HEK293 (cell line): ENCODE results near the gene ARL15.
"Not testable (repeated sequence)": the region's sequence is repeated elsewhere in the genome, so short reads cannot be mapped to it uniquely, and the experiment has no call there.

Experiments
- CTCF ChIA-PET: fragments of 350-600 bp; formaldehyde crosslinking; extraction: SDS; loops from one replicate; lab custom pipeline; 2021; ENCODE audit warnings: antibody characterized with exemption; lab: Yijun Ruan, JAX
- POLR2A ChIA-PET: fragments of 300-600 bp; formaldehyde crosslinking; extraction: SDS; loops from one replicate; lab custom pipeline; 2020; ENCODE audit warnings: antibody characterized with exemption, inconsistent platforms; lab: Yijun Ruan, JAX
- H3K27ac ChIP-seq: fragments of 200-500 bp; sonication (Bioruptor generic); 2 replicates; pipeline ENCODE4 v1.5.1; 2014; ENCODE audit warnings: low read depth, low read length, control low read depth, inconsistent platforms; ENCODE audit errors: extremely low read depth
- H3K36me3 ChIP-seq, 2 experiments: fragments of 200-500 bp in 1 of 2; sonication (Bioruptor generic) in 1 of 2; 1 replicate in 1 of 2; 2 replicates in 1 of 2; pipeline ENCODE4 v1.5.1; 2014 to 2017; ENCODE audit warnings: inconsistent platforms in 2 of 2, low read length in 2 of 2; ENCODE audit not compliant: control insufficient read depth in 2 of 2, insufficient read depth in 1 of 2
- H3K4me1 ChIP-seq: fragments of 200-500 bp; sonication (Bioruptor generic); 2 replicates; pipeline ENCODE4 v1.5.1; 2014; ENCODE audit warnings: mild to moderate bottlenecking, low read length, inconsistent platforms; ENCODE audit not compliant: control insufficient read depth, insufficient read depth
- H3K4me3 ChIP-seq: 2 replicates; pipeline ENCODE4 v1.5.1; 2011; ENCODE audit warnings: low read depth, mild to moderate bottlenecking, control low read depth, low read length, moderate library complexity
- H3K9me3 ChIP-seq: fragments of 200-500 bp; sonication (Bioruptor generic); 2 replicates; pipeline ENCODE4 v1.5.1; 2014; ENCODE audit warnings: low read depth, low read length, inconsistent platforms; ENCODE audit not compliant: control insufficient read depth, insufficient read depth
- ATF2 ChIP-seq: fragments of 450-650 bp; formaldehyde crosslinking; IDR thresholded peaks from 2 replicates; pipeline ENCODE4 v1.5.1; 2016; ENCODE audit warnings: missing biosample characterization, missing genetic modification characterization, low read depth
- FEZF1 ChIP-seq: fragments of 450-650 bp; formaldehyde crosslinking; IDR thresholded peaks from 2 replicates; pipeline ENCODE4 v1.5.1; 2016; ENCODE audit warnings: missing biosample characterization, missing genetic modification characterization
- GLI2 ChIP-seq: fragments of 450-650 bp; formaldehyde crosslinking; IDR thresholded peaks from 2 replicates; pipeline ENCODE4; 2017; ENCODE audit warnings: missing biosample characterization, missing genetic modification characterization, low read depth, borderline replicate concordance
- HIC1 ChIP-seq: fragments of 450-650 bp; formaldehyde crosslinking; IDR thresholded peaks from 2 replicates; pipeline ENCODE4 v1.5.1; 2016; ENCODE audit warnings: missing biosample characterization, missing genetic modification characterization
- PRDM1 ChIP-seq: fragments of 450-650 bp; formaldehyde crosslinking; IDR thresholded peaks from 2 replicates; pipeline ENCODE4; 2016; ENCODE audit warnings: missing biosample characterization, missing genetic modification characterization
- REPIN1 ChIP-seq: fragments of 450-650 bp; formaldehyde crosslinking; IDR thresholded peaks from 2 replicates; pipeline ENCODE4 v1.5.1; 2017; ENCODE audit warnings: missing biosample characterization, missing genetic modification characterization, low read depth
- TCF7L2 ChIP-seq: IDR thresholded peaks from 2 replicates; pipeline ENCODE4 v1.6.1; 2011; ENCODE audit warnings: low read depth, mild to moderate bottlenecking, inconsistent platforms, low read length, moderate library complexity, borderline replicate concordance
- WT1 ChIP-seq: fragments of 450-650 bp; formaldehyde crosslinking; IDR thresholded peaks from 2 replicates; pipeline ENCODE4 v1.5.1; 2016; ENCODE audit warnings: missing biosample characterization, missing genetic modification characterization
- YY1 ChIP-seq: fragments of 450-650 bp; formaldehyde crosslinking; IDR thresholded peaks from 2 replicates; pipeline ENCODE4 v1.5.1; 2018; ENCODE audit warnings: missing biosample characterization, missing genetic modification characterization
- ZBTB17 ChIP-seq: fragments of 450-650 bp; formaldehyde crosslinking; IDR thresholded peaks from 2 replicates; pipeline ENCODE4 v1.5.1; 2016; ENCODE audit warnings: missing biosample characterization, missing genetic modification characterization
- ZNF202 ChIP-seq: fragments of 450-650 bp; formaldehyde crosslinking; IDR thresholded peaks from 2 replicates; pipeline ENCODE4 v1.5.1; 2016; ENCODE audit warnings: missing biosample characterization, missing genetic modification characterization, borderline replicate concordance
- ZNF248 ChIP-seq: fragments of 450-650 bp; formaldehyde crosslinking; IDR thresholded peaks from 2 replicates; pipeline ENCODE4 v1.5.1; 2017; ENCODE audit warnings: missing biosample characterization, missing genetic modification characterization
- ZNF26 ChIP-seq: fragments of 450-650 bp; formaldehyde crosslinking; IDR thresholded peaks from 2 replicates; pipeline ENCODE4 v1.5.1; 2016; ENCODE audit warnings: missing biosample characterization, missing genetic modification characterization
- ZNF768 ChIP-seq: fragments of 450-650 bp; formaldehyde crosslinking; IDR thresholded peaks from 2 replicates; pipeline ENCODE4 v1.5.1; 2018; ENCODE audit warnings: missing biosample characterization, mild to moderate bottlenecking, missing genetic modification characterization
- ZNF776 ChIP-seq: fragments of 450-650 bp; formaldehyde crosslinking; IDR thresholded peaks from 2 replicates; pipeline ENCODE4 v1.5.0; 2017; ENCODE audit warnings: missing biosample characterization, missing genetic modification characterization, borderline replicate concordance
- ZNF785 ChIP-seq: fragments of 450-650 bp; formaldehyde crosslinking; IDR thresholded peaks from 2 replicates; pipeline ENCODE4 v1.5.1; 2016; ENCODE audit warnings: missing biosample characterization, missing genetic modification characterization

The ARL15 gene

GRCh38 chr5:54062958-54063357 lies 247.4 kb downstream of the ARL15 start:
- CTCF ChIA-PET = interaction anchor here (0.6 kb wide), 1 partner anchor 12 kb away, joined by 4 read pairs; no protein-coding TSS in a partner anchor

GRCh38 chr5:54060919-54061318 lies 249.5 kb downstream of the ARL15 start:
- H3K36me3 ChIP-seq, POLR2A ChIA-PET, H3K9me3 ChIP-seq, H3K4me1 ChIP-seq, H3K4me3 ChIP-seq, H3K27ac ChIP-seq: not testable (repeated sequence)
- CTCF ChIA-PET = interaction anchor here (0.6 kb wide), 1 partner anchor 183 kb away, joined by 3 read pairs; no protein-coding TSS in a partner anchor

More at GRCh38 chr5:54062958-54063357, 247.4 kb downstream of the ARL15 start:
- TF ChIP-seq FEZF1 = no peak
- no peak for TF ChIP-seq TCF7L2
- TF ChIP-seq REPIN1 (tag by site-specific recombination) = no peak
- TF ChIP-seq ATF2 (tag by site-specific recombination) = no peak
- TF ChIP-seq ZNF248 = no peak
- no peak for TF ChIP-seq ZNF776 (tag by site-specific recombination)
- no peak for TF ChIP-seq PRDM1 (tag by site-specific recombination)
- no peak for TF ChIP-seq ZNF202 (tag by site-specific recombination)
- TF ChIP-seq ZNF785 (tag by site-specific recombination) = no peak
- no peak for TF ChIP-seq ZNF26 (tag by site-specific recombination)
- H3K9me3 ChIP-seq = no peaks in the 10 kb centered on the region
- no peaks in the 10 kb centered on the region for H3K4me1 ChIP-seq
- no peak overlapping the region for H3K4me3 ChIP-seq
- no peaks in the 10 kb centered on the region; a peak in 1 of 3 replicates for H3K36me3 ChIP-seq
- no peak overlapping the region for H3K27ac ChIP-seq
- POLR2A ChIA-PET = interaction anchor here (0.7 kb wide), 1 partner anchor 1105 kb away, joined by 3 read pairs; no protein-coding TSS in a partner anchor

- CTCF ChIA-PET = no interaction called here
- POLR2A ChIA-PET = no interaction called here
- no peaks in the 10 kb centered on the region for H3K36me3 ChIP-seq
- no peak overlapping the region for H3K27ac ChIP-seq
- TF ChIP-seq GLI2 = no peak
- no peak for TF ChIP-seq WT1 (tag by site-specific recombination)
- TF ChIP-seq ZBTB17 = no peak
- no peak for TF ChIP-seq PRDM1 (tag by site-specific recombination)
- TF ChIP-seq YY1 (tag by site-specific recombination) = no peak
- TF ChIP-seq ZNF768 (tag by site-specific recombination) = no peak
- TF ChIP-seq HIC1 = no peak
- H3K9me3 ChIP-seq = no peaks in the 10 kb centered on the region
- H3K4me3 ChIP-seq = no peak overlapping the region
- H3K4me1 ChIP-seq = no peaks in the 10 kb centered on the region
Observed at GRCh38 chr5:54049963-54050362, 260.4 kb downstream of the ARL15 start.
